D721Med (cell line): Measurements from ENCODE around the gene TNRC6B.

Experiments
- DNase-seq: peaks from one replicate; pipeline ENCODE4 v3.0.0; 2011; ENCODE audit warnings: low spot score; ENCODE audit not compliant: insufficient read length
- FAIRE-seq: peaks from 2 replicates; lab custom pipeline; 2011; peaks lifted over from hg19 to GRCh38; lab: Jason Lieb, UNC
- TF ChIP-seq, protein P1 (sequence below): IDR thresholded peaks from 2 replicates; pipeline ENCODE4 v1.5.1; 2012; ENCODE audit warnings: mild to moderate bottlenecking, control low read depth; ENCODE audit not compliant: insufficient read depth; ENCODE audit errors: missing control alignments

The TNRC6B gene

DNA sequence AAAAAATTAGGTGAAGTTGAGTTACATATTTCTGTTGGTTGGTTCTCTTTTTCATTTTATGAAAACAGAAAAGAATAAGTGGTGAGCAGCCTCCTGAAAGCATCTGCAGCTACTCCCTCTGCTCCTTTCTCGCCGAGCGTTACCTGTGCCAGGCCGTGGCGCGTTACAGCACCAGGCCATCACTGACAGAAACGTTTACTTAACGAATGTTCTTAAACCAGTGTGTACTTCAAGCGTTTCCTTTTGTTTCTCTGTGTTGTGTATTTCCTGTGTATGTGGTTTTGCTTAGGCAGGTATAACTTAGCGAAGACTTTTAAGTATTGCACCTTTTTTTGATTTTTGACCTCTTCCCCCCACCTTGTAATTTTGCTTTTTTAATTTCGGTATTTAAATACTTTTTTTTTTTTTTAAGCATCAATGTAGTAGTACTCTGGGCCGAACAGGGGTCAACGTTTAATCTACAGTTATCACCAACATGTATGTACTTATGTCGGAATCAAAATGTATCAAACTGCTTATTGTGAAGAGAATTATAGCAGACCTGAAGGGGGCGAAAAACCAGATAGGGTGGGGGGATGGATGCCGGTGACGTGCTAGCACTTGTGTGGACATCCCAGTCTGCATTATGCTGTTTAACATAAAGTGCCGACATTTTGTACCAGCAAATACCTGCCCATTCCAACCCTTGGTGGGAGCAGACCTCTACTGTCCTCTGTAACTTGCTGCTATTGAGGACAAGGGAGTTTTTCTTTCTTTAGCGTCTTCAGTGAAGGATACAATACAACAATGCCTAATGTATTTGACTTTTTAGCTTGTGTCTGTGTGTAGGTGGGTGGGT, 147.0 kb downstream of the TNRC6B start:
- no peak for FAIRE-seq
- TF ChIP-seq, protein P1, sequence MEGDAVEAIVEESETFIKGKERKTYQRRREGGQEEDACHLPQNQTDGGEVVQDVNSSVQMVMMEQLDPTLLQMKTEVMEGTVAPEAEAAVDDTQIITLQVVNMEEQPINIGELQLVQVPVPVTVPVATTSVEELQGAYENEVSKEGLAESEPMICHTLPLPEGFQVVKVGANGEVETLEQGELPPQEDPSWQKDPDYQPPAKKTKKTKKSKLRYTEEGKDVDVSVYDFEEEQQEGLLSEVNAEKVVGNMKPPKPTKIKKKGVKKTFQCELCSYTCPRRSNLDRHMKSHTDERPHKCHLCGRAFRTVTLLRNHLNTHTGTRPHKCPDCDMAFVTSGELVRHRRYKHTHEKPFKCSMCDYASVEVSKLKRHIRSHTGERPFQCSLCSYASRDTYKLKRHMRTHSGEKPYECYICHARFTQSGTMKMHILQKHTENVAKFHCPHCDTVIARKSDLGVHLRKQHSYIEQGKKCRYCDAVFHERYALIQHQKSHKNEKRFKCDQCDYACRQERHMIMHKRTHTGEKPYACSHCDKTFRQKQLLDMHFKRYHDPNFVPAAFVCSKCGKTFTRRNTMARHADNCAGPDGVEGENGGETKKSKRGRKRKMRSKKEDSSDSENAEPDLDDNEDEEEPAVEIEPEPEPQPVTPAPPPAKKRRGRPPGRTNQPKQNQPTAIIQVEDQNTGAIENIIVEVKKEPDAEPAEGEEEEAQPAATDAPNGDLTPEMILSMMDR: no peak
- DNase-seq: no peak

DNA sequence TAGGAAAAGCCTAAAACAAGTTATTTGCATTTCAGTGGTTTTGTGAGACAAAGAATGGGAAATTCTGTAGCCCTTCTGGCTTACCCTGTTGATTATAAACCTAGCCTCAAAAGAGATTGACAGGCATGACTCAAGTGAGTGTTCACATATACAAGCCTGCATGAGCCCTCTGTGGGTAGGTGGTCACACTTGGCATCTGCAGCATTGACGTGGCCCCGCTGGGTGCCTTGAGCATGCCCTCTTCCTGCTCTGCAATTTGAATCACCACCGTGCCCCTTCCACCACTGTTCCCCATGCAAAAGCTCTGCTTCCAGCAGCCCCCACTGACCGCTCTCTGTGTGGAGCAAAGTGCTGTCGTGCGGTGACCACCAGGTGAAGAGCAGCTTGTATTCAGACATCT, 147.6 kb downstream of the TNRC6B start:
- no peak for FAIRE-seq

DNA sequence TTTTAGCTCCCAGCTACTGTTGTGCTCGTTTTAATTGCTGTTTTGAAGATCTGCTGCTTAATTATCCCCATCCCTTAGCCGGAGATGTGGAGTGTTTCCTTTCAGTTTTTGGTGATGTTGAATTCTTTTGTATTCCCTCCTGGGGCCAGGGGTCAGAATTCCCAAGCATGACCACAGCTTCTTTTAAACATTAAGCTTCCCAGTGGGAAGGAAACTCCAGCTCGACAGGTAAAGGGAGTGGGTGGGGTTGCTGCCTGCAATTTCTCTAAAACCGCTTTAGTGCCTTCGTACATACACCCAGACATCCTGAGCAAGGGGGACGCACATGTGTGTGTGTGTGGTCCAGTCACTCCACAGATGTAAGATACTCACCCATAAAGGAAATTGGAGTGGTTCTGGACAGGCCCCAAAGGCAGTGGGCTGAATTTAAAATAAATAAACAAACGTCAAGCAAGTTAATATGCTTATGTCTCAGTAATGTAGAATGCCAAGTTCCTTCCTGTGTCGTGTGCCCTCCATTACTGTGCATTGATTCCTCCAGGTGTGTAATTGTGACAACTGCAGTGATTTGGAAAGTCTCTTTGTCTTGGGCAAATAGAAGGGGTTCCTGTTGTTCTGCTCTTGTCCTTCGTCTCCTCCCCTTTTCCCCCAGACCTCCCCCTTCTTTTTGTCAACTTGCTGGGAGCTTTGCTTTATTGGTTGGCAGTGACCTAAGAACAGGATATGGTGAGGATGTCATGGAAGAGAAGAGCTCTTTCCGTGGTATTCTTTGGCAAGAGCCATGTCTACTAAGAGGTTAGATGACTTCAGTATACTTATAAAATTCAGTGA, 149.4 kb downstream of the TNRC6B start:
- TF ChIP-seq, protein P1: no peak
- DNase-seq: no peak
- no peak for FAIRE-seq

More for the DNA sequence above, 147.6 kb downstream of the TNRC6B start:
- no peak for DNase-seq
- TF ChIP-seq, protein P1: no peak

DNA sequence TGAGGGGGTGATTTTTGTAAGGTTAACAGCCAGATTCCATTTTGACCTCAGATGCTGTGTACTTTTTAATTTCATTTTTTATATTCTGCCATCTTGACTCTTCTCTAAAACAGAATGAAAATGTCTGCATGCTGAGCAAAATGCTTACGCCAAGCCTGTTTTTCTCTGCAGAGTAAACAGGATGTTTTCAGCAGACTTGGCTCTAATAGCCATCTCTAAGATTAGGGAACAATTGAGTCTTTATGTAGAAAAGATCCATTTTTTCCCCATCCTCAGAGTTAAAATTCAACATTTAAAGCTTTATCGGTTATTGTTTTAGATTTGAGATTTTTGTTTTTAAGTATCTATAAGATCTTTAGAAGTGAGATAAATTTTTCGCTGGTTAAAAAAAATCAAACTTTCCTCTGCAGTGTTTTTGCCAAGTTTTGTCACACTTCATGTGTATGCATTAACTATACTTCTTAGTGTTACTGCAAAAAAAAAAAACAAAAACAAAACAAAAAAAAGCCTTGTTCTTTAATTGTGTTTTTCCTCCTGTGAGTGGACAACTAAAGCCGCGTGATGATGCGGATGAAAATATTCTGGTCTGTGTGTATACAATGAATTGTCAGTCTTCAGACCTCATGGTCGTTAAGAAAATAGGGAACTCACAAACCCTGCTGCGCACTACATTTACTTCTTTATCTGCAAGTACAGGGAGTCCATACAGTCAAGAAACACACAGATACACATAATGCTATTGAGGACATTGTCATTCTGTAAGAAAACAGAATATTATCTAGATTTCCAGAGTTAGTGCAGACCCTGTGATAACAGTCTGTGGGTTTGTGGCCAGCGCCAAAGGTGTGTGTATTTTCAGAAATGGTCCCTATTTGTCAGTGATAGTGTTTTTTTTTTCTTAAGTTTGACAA, 151.1 kb downstream of the TNRC6B start:
- DNase-seq (no peak), FAIRE-seq (no peak)
- TF ChIP-seq, protein P1: no peak

DNA sequence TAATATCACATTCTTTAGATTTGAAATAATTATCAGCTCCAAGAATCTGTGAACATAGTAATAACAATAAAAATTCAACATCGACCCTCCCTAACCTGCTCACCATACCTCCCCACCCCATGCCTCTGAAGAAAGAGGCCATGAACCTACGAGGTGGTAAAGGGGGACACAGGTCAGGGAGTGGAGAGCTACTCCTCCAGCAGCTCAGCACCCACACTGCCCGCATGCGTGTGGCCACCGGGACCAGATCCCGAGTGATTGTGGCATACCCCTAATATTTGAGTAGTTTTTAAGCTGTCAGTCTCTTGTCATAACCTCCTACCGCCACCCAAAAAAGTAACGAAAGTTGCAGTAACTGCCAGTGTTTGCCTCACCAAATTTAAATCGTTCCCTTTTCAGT, 151.7 kb downstream of the TNRC6B start:
- DNase-seq (no peak), FAIRE-seq (no peak)
- TF ChIP-seq, protein P1: no peak

DNA sequence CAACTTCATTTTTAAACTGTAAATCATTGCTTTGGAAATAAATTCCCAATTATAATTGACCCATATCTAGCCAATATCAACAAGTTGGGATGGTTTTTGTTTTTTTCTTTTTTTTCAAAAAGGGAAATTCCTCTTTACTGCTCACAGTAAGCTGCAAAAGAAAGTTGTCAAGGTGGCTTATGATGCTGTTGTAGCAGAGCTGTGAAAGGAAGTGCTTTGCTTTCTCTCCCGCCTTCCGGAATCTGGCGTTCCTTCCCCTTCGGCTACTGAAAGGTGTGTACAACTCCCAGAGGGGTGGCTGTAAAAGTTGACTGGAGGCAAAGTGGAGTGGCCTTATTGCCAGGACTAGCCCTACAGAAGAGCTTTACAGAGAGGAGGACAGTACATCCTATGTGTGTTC, 152.4 kb downstream of the TNRC6B start:
- no peak for FAIRE-seq
- no peak for DNase-seq

More for the DNA sequence above, 152.4 kb downstream of the TNRC6B start:
- TF ChIP-seq, protein P1: no peak
